Thyroid gland (tissue), 4 donors: ENCODE results near the gene U2SURP.

ENCODE experiments used
- POLR2A ChIP-seq, 2 donors: fragments of 450-650 bp; IDR thresholded peaks; one replicate each; pipeline ENCODE4 v1.6.1; 2017; ENCODE audit warnings: antibody characterized with exemption in 2 of 2, mild to moderate bottlenecking in 2 of 2, moderate library complexity in 1 of 2
- TF ChIP-seq, protein P1 (sequence below), 6 experiments: fragments of 200-600 bp in 3 of 6; fragments of 450-650 bp in 3 of 6; sonication (generic) in 3 of 6; IDR thresholded peaks; one replicate each; pipeline ENCODE4 v1.5.1; 2016 to 2019; ENCODE audit warnings: antibody characterized with exemption in 6 of 6, mild to moderate bottlenecking in 2 of 6, inconsistent platforms in 1 of 6, moderate library complexity in 1 of 6

DNA sequence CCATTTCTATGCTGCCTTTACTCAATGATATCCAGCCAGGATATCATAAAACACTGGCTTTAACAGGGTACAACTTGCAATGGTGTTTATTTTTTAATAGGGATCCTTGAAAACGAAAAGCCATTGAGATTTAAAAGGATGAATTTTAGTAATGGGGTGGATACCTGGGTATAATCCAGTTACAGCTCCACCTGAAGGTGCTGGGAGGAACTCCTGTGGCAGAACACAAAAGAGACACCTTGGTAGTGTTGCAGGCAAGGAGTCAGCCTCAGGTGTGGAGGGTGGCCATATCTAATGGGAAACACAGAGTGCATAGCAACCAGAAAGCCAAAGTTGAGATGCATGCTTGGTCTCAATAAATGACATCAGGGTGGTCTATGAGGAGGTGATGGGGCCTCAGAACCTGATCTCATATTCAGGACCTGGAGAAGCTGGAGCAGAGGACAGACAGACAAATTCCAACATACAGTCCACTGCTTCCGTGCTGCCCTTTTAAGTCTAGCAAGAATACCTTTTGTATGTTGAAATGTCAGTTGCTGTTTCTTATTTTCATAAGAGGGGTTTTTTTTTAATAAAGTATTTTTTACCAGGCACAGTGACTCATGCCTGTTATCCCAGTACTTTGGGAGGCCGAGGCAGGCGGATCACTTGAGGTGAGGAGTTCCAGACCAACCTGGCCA, 25.9 kb upstream of the U2SURP start:
- TF ChIP-seq POLR2A (IDR thresholded peaks at IDR 0.05) = no peak
- TF ChIP-seq, protein P1, sequence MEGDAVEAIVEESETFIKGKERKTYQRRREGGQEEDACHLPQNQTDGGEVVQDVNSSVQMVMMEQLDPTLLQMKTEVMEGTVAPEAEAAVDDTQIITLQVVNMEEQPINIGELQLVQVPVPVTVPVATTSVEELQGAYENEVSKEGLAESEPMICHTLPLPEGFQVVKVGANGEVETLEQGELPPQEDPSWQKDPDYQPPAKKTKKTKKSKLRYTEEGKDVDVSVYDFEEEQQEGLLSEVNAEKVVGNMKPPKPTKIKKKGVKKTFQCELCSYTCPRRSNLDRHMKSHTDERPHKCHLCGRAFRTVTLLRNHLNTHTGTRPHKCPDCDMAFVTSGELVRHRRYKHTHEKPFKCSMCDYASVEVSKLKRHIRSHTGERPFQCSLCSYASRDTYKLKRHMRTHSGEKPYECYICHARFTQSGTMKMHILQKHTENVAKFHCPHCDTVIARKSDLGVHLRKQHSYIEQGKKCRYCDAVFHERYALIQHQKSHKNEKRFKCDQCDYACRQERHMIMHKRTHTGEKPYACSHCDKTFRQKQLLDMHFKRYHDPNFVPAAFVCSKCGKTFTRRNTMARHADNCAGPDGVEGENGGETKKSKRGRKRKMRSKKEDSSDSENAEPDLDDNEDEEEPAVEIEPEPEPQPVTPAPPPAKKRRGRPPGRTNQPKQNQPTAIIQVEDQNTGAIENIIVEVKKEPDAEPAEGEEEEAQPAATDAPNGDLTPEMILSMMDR (IDR thresholded peaks at IDR 0.05) = no peak
